HEK293T (cell line): Measurements from ENCODE around the gene RPN1.

Experiments
- CTCF ChIA-PET: fragments of 350-600 bp; formaldehyde crosslinking; extraction: SDS; loops from one replicate; lab custom pipeline; 2021; ENCODE audit warnings: antibody characterized with exemption, inconsistent platforms; lab: Yijun Ruan, JAX
- POLR2A ChIA-PET: fragments of 350-600 bp; formaldehyde crosslinking; extraction: SDS; loops from one replicate; lab custom pipeline; 2020; ENCODE audit warnings: antibody characterized with exemption, inconsistent platforms; lab: Yijun Ruan, JAX
- DNase-seq: peaks from one replicate; pipeline ENCODE4 v3.0.0; 2012; ENCODE audit warnings: mixed read lengths; ENCODE audit errors: extremely low spot score
- ARNT ChIP-seq: fragments of 450-650 bp; IDR thresholded peaks from 2 replicates; pipeline ENCODE4 v1.6.1; 2017; ENCODE audit warnings: mild to moderate bottlenecking
- BHLHE40 ChIP-seq: fragments of 450-650 bp; IDR thresholded peaks from 2 replicates; pipeline ENCODE4 v1.6.1; 2016; ENCODE audit warnings: mild to moderate bottlenecking, moderate library complexity, borderline replicate concordance
- CTBP1 ChIP-seq: fragments of 450-650 bp; IDR thresholded peaks from 2 replicates; pipeline ENCODE4 v1.6.1; 2016; ENCODE audit warnings: borderline replicate concordance
- ELF4 ChIP-seq: fragments of 450-650 bp; IDR thresholded peaks from 2 replicates; pipeline ENCODE4 v1.6.1; 2017; ENCODE audit warnings: antibody characterized with exemption
- FOXA1 ChIP-seq: fragments of 450-650 bp; IDR thresholded peaks from 2 replicates; pipeline ENCODE4 v1.6.1; 2016; ENCODE audit warnings: mild to moderate bottlenecking
- FOXK2 ChIP-seq: fragments of 450-650 bp; IDR thresholded peaks from 2 replicates; pipeline ENCODE4 v1.6.1; 2016; ENCODE audit warnings: mild to moderate bottlenecking
- FOXM1 ChIP-seq: fragments of 450-650 bp; IDR thresholded peaks from 2 replicates; pipeline ENCODE4 v1.6.1; 2017; ENCODE audit warnings: mild to moderate bottlenecking, borderline replicate concordance
- HDGF ChIP-seq: fragments of 450-650 bp; IDR thresholded peaks from 2 replicates; pipeline ENCODE4 v1.6.1; 2017; ENCODE audit warnings: antibody characterized with exemption, borderline replicate concordance
- L3MBTL2 ChIP-seq: fragments of 450-650 bp; conservative IDR thresholded peaks from 2 replicates; pipeline ENCODE4 v1.6.1; 2016; ENCODE audit warnings: mild to moderate bottlenecking
- LEF1 ChIP-seq: fragments of 450-650 bp; IDR thresholded peaks from 2 replicates; pipeline ENCODE4 v1.6.1; 2017; ENCODE audit warnings: mild to moderate bottlenecking, borderline replicate concordance
- NFRKB ChIP-seq: fragments of 450-650 bp; IDR thresholded peaks from 2 replicates; pipeline ENCODE4 v1.6.1; 2016; ENCODE audit warnings: mild to moderate bottlenecking, moderate library complexity
- PKNOX1 ChIP-seq: fragments of 450-650 bp; IDR thresholded peaks from 2 replicates; pipeline ENCODE4 v1.6.1; 2016
- SP1 ChIP-seq: fragments of 450-650 bp; IDR thresholded peaks from 2 replicates; pipeline ENCODE4 v1.6.1; 2017
- SUZ12 ChIP-seq: fragments of 450-650 bp; IDR thresholded peaks from 2 replicates; pipeline ENCODE4 v1.6.1; 2016; ENCODE audit warnings: mild to moderate bottlenecking
- TARDBP ChIP-seq: fragments of 450-650 bp; IDR thresholded peaks from 2 replicates; pipeline ENCODE4 v1.6.1; 2016
- ZNF384 ChIP-seq: fragments of 450-650 bp; IDR thresholded peaks from 2 replicates; pipeline ENCODE4 v1.6.1; 2016

Gene RPN1

GRCh38 chr3:128616516-128617269, 33.9 kb downstream of the RPN1 start:
- DNase-seq = no peak
- ChIA-PET POLR2A (no interaction called here), CTCF (interaction anchor here (1.5 kb wide), 1 partner anchor 259 kb away, joined by 3 read pairs; no protein-coding TSS in a partner anchor)
- no peak for TF ChIP-seq L3MBTL2
- TF ChIP-seq PKNOX1 = no peak
- no peak for TF ChIP-seq SUZ12
- no peak for TF ChIP-seq TARDBP
- no peak for TF ChIP-seq CTBP1

DNA sequence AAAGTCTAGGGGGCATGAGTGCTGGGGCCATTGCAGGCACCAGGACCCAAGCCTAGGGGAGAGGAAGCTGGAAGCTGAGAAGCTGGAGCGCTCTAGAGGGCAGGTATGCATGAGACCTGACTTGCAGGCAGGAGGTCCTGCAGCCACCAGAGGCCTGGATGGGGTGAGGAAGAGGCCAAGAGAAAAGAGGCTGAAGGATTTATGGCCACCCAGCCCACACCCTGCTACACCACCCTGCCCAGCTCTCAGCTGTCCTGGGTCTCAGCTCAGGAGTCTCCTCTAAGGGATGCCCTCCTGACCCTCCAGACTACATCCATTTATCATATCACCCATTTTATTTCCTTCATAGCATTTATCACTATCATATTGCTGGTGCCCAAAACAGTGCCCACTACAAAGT, 36.5 kb downstream of the RPN1 start:
- CTCF ChIA-PET = no interaction called here
- POLR2A ChIA-PET = no interaction called here
- TF ChIP-seq FOXM1 = no peak
- TF ChIP-seq CTBP1 = no peak
- no peak for TF ChIP-seq PKNOX1
- no peak for DNase-seq

- POLR2A ChIA-PET = no interaction called here
- CTCF ChIA-PET = no interaction called here
- DNase-seq = no peak
- TF ChIP-seq FOXA1 (no peak), HDGF (no peak), TARDBP (no peak), CTBP1 (no peak), SP1 (no peak), ZNF384 (no peak), SUZ12 (no peak), ELF4 (no peak), ARNT (no peak), FOXM1 (no peak), LEF1 (no peak), FOXK2 (no peak), NFRKB (no peak), BHLHE40 (no peak), L3MBTL2 (no peak), PKNOX1 (no peak)
These were observed 37.4 kb downstream of the RPN1 start for GRCh38 chr3:128613083-128613829.

DNA sequence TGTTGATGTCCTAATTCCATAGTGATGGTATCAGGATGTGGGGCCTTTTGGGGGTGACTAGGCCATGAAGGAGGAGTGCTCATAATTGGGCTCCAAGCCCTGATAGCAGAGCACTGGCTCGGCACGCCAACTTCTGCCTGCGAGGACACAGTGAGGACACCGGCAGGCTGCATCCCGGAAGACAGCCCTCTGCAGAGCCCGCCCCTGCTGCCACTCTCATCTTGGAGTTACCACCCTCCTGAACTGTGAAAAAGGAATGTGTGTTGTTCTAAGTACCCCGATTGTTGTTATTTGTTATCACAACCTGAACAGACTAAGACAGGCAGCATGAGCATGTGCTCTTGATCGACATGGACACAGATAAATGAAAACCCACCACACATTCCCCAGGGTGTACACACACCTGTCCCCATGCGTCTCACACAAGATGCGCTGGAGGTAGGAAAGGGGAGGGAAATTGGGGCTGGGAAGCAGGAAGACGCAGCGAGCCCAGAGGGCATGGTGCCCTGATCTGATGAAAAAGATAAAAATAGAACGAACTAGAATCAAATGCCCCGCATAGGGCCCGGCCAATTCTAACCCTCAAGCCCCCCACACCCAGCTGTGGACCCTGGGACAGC, 40.1 kb downstream of the RPN1 start:
- CTCF ChIA-PET = no interaction called here
- POLR2A ChIA-PET = no interaction called here
- no peak for TF ChIP-seq TARDBP
- DNase-seq = no peak

DNA sequence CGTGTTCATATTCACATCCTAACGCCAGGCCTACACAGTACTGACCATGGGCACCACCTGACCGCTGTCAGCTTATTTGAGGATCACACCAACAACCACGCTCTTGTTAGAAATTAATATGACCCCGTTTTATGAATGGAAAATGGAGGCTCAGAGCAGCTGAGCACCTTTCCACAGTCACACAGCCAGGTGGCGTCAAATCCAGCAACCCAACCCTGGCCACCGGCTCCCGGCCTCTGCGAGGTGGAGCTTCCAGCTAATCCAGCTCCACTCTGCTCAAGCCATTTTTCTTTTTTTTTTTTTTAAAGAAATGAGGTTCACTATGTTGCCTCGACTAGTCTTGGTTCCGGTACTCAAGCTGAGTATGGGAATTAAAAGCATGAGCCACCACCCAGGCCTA, 41.3 kb downstream of the RPN1 start:
- ChIA-PET POLR2A (no interaction called here), CTCF (interaction anchor here (0.9 to 1.7 kb wide), 3 partner anchors 8 to 20 kb away, joined by 3 to 7 read pairs (median 3); no protein-coding TSS in a partner anchor)
- no peak for DNase-seq
- no peak for TF ChIP-seq CTBP1
- no peak for TF ChIP-seq BHLHE40
- TF ChIP-seq FOXA1 = no peak
- TF ChIP-seq LEF1 = no peak
- no peak for TF ChIP-seq SP1
- no peak for TF ChIP-seq FOXM1
- TF ChIP-seq FOXK2 = no peak
- no peak for TF ChIP-seq NFRKB
- no peak for TF ChIP-seq ZNF384
- TF ChIP-seq ARNT = no peak
- no peak for TF ChIP-seq SUZ12
- TF ChIP-seq L3MBTL2 = no peak
- no peak for TF ChIP-seq PKNOX1
- TF ChIP-seq ELF4 = no peak
- TF ChIP-seq TARDBP = no peak
- no peak for TF ChIP-seq HDGF
